ENCODE results near the gene GPRIN1. TPM values are rescaled to one million over a fixed set of nuclear protein-coding genes. Genes with fewer than 3 reads are reported as not detected.

GPRIN1 gene
- total RNA-seq, 2 donors from 2014 or later, result 2.1 to 3.1 TPM

- peak overlapping the region; percentile 31 for H3K4me3 ChIP-seq
- H3K9me3 ChIP-seq, result no peaks in the 10 kb centered on the region
- no peaks in the 10 kb centered on the region for H3K4me1 ChIP-seq
- no peaks in the 10 kb centered on the region for H3K27me3 ChIP-seq
- H3K27ac ChIP-seq, result no peak overlapping the region
- H3K9ac ChIP-seq (ENCODE audit: low read depth in 2 of 2, low read length in 2 of 2), result peak overlapping the region in 1 of 2 donors; percentile 56
- no peak for TF ChIP-seq CTCF (IDR thresholded peaks at IDR 0.05)
- no peaks in the 10 kb centered on the region for H3K36me3 ChIP-seq
- intact Hi-C loops (cut with DNase I), result no loop called here
- DNase-seq, result no peak
Observed at GRCh38 chr5:176597417-176598389, 12.3 kb downstream of the GPRIN1 start.

DNA sequence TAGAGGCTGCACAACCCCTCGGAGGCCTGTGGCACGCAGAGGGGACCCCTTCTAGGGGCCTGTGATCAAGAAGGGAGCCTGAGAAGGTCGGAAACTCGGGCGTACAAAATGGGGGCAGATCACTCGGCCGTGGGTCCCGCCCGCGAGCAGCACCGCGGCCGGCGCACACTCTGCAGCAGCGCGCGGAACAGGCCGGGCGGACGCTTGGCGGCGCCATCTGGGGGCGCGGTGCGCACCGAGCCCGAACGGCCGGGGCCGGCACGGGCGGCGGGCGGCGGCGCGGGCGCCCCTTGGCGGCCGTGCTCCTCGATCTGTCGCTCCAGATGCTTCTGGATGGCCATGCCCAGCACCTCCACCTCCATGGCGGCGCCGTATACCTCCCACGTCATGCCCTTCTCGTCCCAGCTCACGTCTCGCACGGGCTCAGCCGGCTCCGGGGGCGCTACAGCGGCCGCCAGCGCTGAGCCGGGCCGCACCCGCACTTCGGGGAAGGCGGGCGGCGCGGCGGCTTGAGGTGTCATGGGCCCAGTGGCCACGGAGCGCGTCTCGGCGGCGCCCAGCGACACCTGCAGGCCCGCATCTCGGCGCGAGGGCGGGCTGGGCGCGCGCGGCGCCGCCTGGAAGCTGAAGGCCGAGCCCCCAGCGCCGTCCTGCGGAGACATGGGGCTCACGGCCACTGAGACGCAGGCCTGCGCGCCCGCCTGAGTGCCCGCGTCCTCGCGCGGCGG, 13.1 kb downstream of the GPRIN1 start:
- H3K27ac ChIP-seq, result no peak overlapping the region
- H3K4me3 ChIP-seq, result peak overlapping the region; percentile 31
- no peaks in the 10 kb centered on the region for H3K36me3 ChIP-seq
- H3K4me1 ChIP-seq, result no peaks in the 10 kb centered on the region
- TF ChIP-seq CTCF (IDR thresholded peaks at IDR 0.05), result no peak
- peak; percentile 54 for DNase-seq
- H3K27me3 ChIP-seq, result no peaks in the 10 kb centered on the region
- H3K9me3 ChIP-seq, result no peaks in the 10 kb centered on the region
- peak overlapping the region in 1 of 2 donors; percentile 56 for H3K9ac ChIP-seq (ENCODE audit: low read depth in 2 of 2, low read length in 2 of 2)
- intact Hi-C loops (cut with DNase I), result no loop called here

DNA sequence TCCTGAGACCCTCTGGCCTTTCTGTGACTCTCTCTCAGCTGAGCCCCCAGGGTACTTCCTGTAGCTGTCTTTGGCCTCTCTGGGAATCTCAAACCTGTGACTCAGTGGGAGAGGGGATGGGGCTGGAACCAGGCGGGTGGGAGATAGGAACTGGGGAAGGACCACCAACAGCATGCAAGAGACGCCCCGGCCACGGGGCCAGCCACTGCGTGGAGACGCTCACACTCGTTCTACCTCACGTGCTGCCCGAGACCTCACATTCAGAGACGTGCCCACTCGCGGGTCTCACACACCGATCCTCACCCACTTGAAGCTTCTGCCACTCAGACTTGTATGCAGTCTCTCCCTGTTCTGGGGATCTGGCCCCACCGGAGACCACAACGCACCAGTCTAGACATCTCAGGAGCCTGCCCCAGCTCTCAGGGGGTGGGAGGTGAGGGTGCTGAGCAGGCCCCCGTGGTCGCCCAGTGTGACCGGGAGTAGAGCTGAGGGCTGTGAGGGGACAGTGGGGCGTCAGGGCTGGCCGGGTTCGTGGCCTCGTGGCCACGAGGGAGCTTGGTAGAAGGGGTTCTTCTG, 13.8 kb downstream of the GPRIN1 start:
- H3K9ac ChIP-seq (ENCODE audit: low read depth in 2 of 2, low read length in 2 of 2), result peak overlapping the region in 1 of 2 donors; percentile 56
- H3K27me3 ChIP-seq, result no peaks in the 10 kb centered on the region
- no peaks in the 10 kb centered on the region for H3K4me1 ChIP-seq
- intact Hi-C loops (cut with DNase I), result no loop called here
- no peak for TF ChIP-seq CTCF (IDR thresholded peaks at IDR 0.05)
- H3K9me3 ChIP-seq, result no peaks in the 10 kb centered on the region
- H3K36me3 ChIP-seq, result no peaks in the 10 kb centered on the region
- H3K27ac ChIP-seq, result no peak overlapping the region
- H3K4me3 ChIP-seq, result peak overlapping the region; percentile 10
- DNase-seq, result no peak

DNA sequence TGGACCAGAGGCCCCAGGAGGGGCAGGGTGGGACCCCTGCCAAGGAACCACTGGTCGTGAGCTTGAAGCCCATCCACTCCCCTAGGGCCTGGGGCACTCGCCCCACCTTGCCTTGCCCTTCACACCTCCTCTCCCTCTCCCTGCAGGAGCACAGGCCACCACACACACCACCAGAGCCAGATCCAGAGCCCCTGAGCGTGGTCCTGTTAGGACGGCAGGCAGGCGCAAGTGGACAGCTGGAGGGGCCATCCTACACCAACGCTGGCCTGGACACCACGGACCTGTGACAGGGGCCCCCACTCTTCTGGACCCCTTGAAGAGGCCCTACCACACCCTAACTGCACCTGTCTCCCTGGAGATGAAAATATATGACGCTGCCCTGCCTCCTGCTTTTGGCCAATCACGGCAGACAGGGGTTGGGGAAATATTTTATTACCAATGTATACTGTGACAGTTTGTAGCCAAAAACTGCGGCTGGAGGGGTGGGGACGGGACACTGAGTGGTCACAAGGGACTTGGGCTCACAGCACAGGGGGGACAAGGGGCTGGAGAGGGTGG, 14.5 kb downstream of the GPRIN1 start:
- H3K4me3 ChIP-seq, result no peak overlapping the region
- intact Hi-C loops (cut with DNase I), result no loop called here
- no peak overlapping the region for H3K27ac ChIP-seq
- H3K27me3 ChIP-seq, result no peaks in the 10 kb centered on the region
- TF ChIP-seq CTCF (IDR thresholded peaks at IDR 0.05), result no peak
- no peaks in the 10 kb centered on the region for H3K9me3 ChIP-seq
- no peak overlapping the region for H3K9ac ChIP-seq (ENCODE audit: low read depth in 2 of 2, low read length in 2 of 2)
- no peak for DNase-seq
- no peaks in the 10 kb centered on the region for H3K36me3 ChIP-seq
- H3K4me1 ChIP-seq, result no peaks in the 10 kb centered on the region

DNA sequence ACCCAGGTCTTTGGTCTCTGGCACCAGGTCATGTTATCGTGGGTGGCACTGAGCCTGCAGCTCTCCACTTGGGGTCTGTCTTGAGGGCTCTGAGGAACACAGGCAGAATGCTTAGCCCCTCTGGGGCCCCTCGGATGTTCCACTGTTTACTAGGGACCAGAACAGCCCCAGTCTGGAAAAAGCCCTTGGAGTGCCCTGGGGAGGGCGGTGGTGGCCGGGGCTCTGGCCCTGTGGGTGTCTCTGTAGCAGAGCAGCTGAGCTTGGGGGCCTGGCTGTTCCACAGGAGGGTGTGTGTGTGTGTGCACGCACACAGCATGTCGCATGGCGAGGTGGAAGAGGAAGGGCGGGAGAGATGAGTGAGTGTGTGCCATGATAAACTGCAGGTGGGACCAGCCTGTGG, 15.4 kb downstream of the GPRIN1 start:
- Histone ChIP-seq H3K27me3 (no peaks in the 10 kb centered on the region), H3K4me3 (no peak overlapping the region), H3K9ac (ENCODE audit: low read depth in 2 of 2, low read length in 2 of 2) (no peak overlapping the region), H3K27ac (no peak overlapping the region), H3K4me1 (no peaks in the 10 kb centered on the region), H3K9me3 (no peaks in the 10 kb centered on the region), H3K36me3 (no peaks in the 10 kb centered on the region)
- intact Hi-C loops (cut with DNase I), result no loop called here
- TF ChIP-seq CTCF (IDR thresholded peaks at IDR 0.05), result no peak
- DNase-seq, result no peak
